Measurements from ENCODE around the gene ANKAR. TPM values are rescaled to one million over a fixed set of nuclear protein-coding genes. Genes with fewer than 3 reads are reported as not detected.

Gene ANKAR
- total and polyA plus RNA-seq, 9 of the 15 experiments (the other 6 are each of a cell fraction or from before 2014, with no cell fraction given) = 0.04 to 0.52 (median 0.39) TPM

- TF ChIP-seq TEAD1 (CRISPR knock-in tag; IDR thresholded peaks at IDR 0.05) = no peak
- no peak for TF ChIP-seq E2F4 (CRISPR knock-in tag; IDR thresholded peaks at IDR 0.05; ENCODE audit: low read depth)
These were observed 39.1 kb upstream of the ANKAR start (continued) for GRCh38 chr2:189635353-189635752.

- Histone ChIP-seq H3K4me3 (no peak overlapping the region), H3K36me3 (ENCODE audit: control insufficient read depth, insufficient read depth, low read length) (no peaks in the 10 kb centered on the region), H3K27ac (ENCODE audit: extremely low read depth, low read depth, low read length) (no peak overlapping the region), H2AFZ (ENCODE audit: low read depth, low read length) (no peak overlapping the region), H3K4me2 (ENCODE audit: insufficient read depth, low read length) (no peak overlapping the region), H3K9ac (ENCODE audit: insufficient read depth in 1 of 2, low read depth in 2 of 2, low read length in 2 of 2) (no peak overlapping the region), H3K9me1 (ENCODE audit: control insufficient read depth, insufficient read depth, low read length) (no peaks in the 10 kb centered on the region), H3K4me1 (replicated peaks in 1 of 2; ENCODE audit: control insufficient read depth in 2 of 2, insufficient read depth in 2 of 2, low read length in 2 of 2) (no peaks in the 10 kb centered on the region; a peak in 1 of 5 replicates), H3K27me3 (ENCODE audit: control insufficient read depth in 2 of 2, insufficient read depth in 2 of 2, low read length in 2 of 2) (no peaks in the 10 kb centered on the region), H3K79me2 (ENCODE audit: control insufficient read depth, insufficient read depth, low read length) (no peaks in the 10 kb centered on the region), H3K9me3 (replicated peaks; ENCODE audit: control insufficient read depth, insufficient read depth, low read depth, low read length) (no peaks in the 10 kb centered on the region), H4K20me1 (replicated peaks; ENCODE audit: control insufficient read depth, insufficient read depth, low read length) (no peaks in the 10 kb centered on the region)
- intact Hi-C loops (cut with micrococcal nuclease) = no loop called here
- WGBS (ENCODE audit: insufficient coverage, low coverage, missing lambda C conversion rate) = 40% methylated on average over 4 of the region's 4 CpGs
- ChIA-PET CTCF (ENCODE audit: low intra/inter-chr PET ratio) (no interaction called here), POLR2A (no interaction called here)
- DNase-seq (ENCODE audit: extremely low read depth in 1 of 4, low spot score in 3 of 4) = no peak
- in situ Hi-C loops (cut with MboI) = loop anchor here (10.0 kb wide), 1 partner anchor 154 kb away; no protein-coding TSS in a partner anchor
- no peak for FAIRE-seq
- BruUV-seq (replicated peaks) = no TSS peak
- ATAC-seq = no peak
- TF ChIP-seq TCF3 (CRISPR knock-in tag; IDR thresholded peaks at IDR 0.05) (no peak), EGR1 (conservative IDR thresholded peaks at IDR 0.05) (no peak), HCFC1 (IDR thresholded peaks at IDR 0.05; ENCODE audit: low read depth, low read length) (no peak), POU5F1 (IDR thresholded peaks at IDR 0.05; ENCODE audit: borderline replicate concordance, low read depth, low read length, partially characterized antibody) (no peak), ARNT (IDR thresholded peaks at IDR 0.05) (no peak), PRMT5 (CRISPR knock-in tag; IDR thresholded peaks at IDR 0.05) (no peak), GMEB1 (CRISPR knock-in tag; IDR thresholded peaks at IDR 0.05) (no peak), ZNF696 (CRISPR knock-in tag; conservative IDR thresholded peaks at IDR 0.05) (no peak), ZNF165 (CRISPR knock-in tag; IDR thresholded peaks at IDR 0.05; ENCODE audit: borderline replicate concordance) (no peak), ATF3 (IDR thresholded peaks at IDR 0.05) (no peak), ATF3 (CRISPR knock-in tag; conservative IDR thresholded peaks at IDR 0.05) (no peak), SNIP1 (IDR thresholded peaks at IDR 0.05; ENCODE audit: low read depth) (no peak), PTRF (tag; IDR thresholded peaks at IDR 0.05) (no peak), RBFOX2 (IDR thresholded peaks at IDR 0.05; ENCODE audit: low read depth, low read length) (no peak)
These were observed 36.0 kb upstream of the ANKAR start for GRCh38 chr2:189638301-189639006.

Data from K562 (cell line).